Epithelial cell of proximal tubule (primary cell): ENCODE data around the gene NEFH. TPM values are rescaled to one million over a fixed set of nuclear protein-coding genes. Genes with fewer than 3 reads are reported as not detected.
"Not testable (repeated sequence)": the region's sequence is repeated elsewhere in the genome, so short reads cannot be mapped to it uniquely, and the experiment has no call there.

ENCODE experiments used
- DNase-seq: peaks from one replicate; pipeline ENCODE4 v3.0.0-alpha.2; 2011; ENCODE audit warnings: low read depth
- H3K4me3 ChIP-seq: 2 replicates; pipeline ENCODE4 v1.5.1; 2011; ENCODE audit warnings: low read depth, mild to moderate bottlenecking, low read length
- total RNA-seq: library from RNA; depleted of rRNA; stranded (reverse); fragments of >200 nt; gene quantifications from 2 replicates; pipeline ENCODE4 v1.2.3, GENCODE V29; 2015
- TF ChIP-seq, protein P1 (sequence below): conservative IDR thresholded peaks from 2 replicates; pipeline ENCODE4 v1.5.1; 2012; ENCODE audit warnings: low read depth, mild to moderate bottlenecking, low read length

NEFH gene
- total RNA-seq = 2.3 and 3.4 TPM in 2 replicates

GRCh38 chr22:29479417-29480261 is at the start of gene NEFH:
NEFH (plus strand) TSS chr22:29480218; CDS start chr22:29480263, 45 bp downstream.
- no peak for DNase-seq
- TF ChIP-seq, protein P1, sequence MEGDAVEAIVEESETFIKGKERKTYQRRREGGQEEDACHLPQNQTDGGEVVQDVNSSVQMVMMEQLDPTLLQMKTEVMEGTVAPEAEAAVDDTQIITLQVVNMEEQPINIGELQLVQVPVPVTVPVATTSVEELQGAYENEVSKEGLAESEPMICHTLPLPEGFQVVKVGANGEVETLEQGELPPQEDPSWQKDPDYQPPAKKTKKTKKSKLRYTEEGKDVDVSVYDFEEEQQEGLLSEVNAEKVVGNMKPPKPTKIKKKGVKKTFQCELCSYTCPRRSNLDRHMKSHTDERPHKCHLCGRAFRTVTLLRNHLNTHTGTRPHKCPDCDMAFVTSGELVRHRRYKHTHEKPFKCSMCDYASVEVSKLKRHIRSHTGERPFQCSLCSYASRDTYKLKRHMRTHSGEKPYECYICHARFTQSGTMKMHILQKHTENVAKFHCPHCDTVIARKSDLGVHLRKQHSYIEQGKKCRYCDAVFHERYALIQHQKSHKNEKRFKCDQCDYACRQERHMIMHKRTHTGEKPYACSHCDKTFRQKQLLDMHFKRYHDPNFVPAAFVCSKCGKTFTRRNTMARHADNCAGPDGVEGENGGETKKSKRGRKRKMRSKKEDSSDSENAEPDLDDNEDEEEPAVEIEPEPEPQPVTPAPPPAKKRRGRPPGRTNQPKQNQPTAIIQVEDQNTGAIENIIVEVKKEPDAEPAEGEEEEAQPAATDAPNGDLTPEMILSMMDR = no peak
- no peak within 1 kb of the TSS for H3K4me3 ChIP-seq

GRCh38 chr22:29431986-29432385 is 48.0 kb upstream of the NEFH start:
- TF ChIP-seq, protein P1 = no peak
- H3K4me3 ChIP-seq = no peak overlapping the region
- no peak for DNase-seq

- no peak overlapping the region for H3K4me3 ChIP-seq
- TF ChIP-seq, protein P1 = no peak
These were observed 46.2 kb upstream of the NEFH start for GRCh38 chr22:29433856-29434255.

GRCh38 chr22:29434288-29434687 is 45.7 kb upstream of the NEFH start:
- DNase-seq = no peak
- H3K4me3 ChIP-seq = no peak overlapping the region
- TF ChIP-seq, protein P1 = no peak

More at GRCh38 chr22:29433856-29434255, 46.2 kb upstream of the NEFH start:
- DNase-seq = no peak

- TF ChIP-seq, protein P1 = no peak
- no peak overlapping the region for H3K4me3 ChIP-seq
- no peak for DNase-seq
These were observed 44.5 kb upstream of the NEFH start for GRCh38 chr22:29435236-29436136.

DNA sequence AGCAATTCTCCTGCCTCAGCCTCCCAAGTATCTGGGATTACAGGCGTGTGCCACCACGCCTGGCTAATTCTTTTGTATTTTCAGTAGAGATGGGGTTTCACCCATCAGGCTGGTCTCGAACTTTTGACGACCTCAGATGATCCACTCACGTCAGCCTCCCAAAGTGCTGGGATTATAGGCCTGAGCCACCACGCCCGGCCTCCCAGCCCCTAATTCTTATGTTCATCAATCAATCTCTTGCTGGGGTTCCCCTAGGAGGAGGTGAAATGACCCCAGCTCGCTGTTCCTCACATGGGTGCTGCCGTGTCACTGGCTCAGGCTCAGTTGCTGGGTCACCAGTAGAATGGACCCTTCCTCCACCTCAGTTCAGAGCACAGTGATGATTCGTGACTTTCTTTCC is 41.7 kb upstream of the NEFH start, which contains the start of gene RFPL1:
Gene RFPL1 (plus strand): TSS at position 301 of the 400 bp plus-strand sequence.
- DNase-seq = not testable (repeated sequence)

GRCh38 chr22:29442976-29443375 is 37.0 kb upstream of the NEFH start:
- DNase-seq = no peak
- TF ChIP-seq, protein P1 = no peak
- no peak overlapping the region for H3K4me3 ChIP-seq

More for the DNA sequence above, 41.7 kb upstream of the NEFH start, which contains the start of gene RFPL1:
- H3K4me3 ChIP-seq = not testable (repeated sequence)
